Hematopoietic multipotent progenitor cell treated with erythropoietin and hydrocortisone succinate and interleukin-3 and kit ligand, for 17 days (in vitro differentiated cells): Measurements from ENCODE around the gene EYA4.
"Not testable (repeated sequence)": the region's sequence is repeated elsewhere in the genome, so short reads cannot be mapped to it uniquely, and the experiment has no call there.

Experiments
- DNase-seq: peaks from one replicate; pipeline ENCODE4 v3.0.0-alpha.2; 2015; ENCODE audit warnings: low spot score

EYA4 gene

GRCh38 chr6:133350928-133351327 lies 109.8 kb downstream of the EYA4 start:
- DNase-seq, result no peak

DNA sequence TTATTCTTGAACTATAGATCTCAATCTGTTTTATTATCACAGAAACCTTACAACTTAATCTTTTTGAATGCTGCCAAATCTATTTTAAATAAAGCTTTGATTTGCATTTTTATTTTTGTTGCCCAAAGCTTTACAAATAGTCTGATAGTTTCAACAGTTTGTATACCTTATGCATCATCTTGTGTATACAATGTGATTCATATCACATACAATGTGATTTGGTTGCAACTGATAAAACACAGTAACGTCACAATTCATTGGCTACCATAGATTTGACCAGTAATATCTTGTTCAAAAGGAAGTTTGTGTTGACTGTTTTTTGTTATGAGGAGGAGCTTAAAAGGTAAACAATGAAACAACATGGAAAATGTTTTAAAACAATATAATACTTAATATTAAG lies 110.9 kb downstream of the EYA4 start:
- no peak for DNase-seq

- DNase-seq, result no peak
These were observed 111.9 kb downstream of the EYA4 start for GRCh38 chr6:133353061-133353460.

- DNase-seq, result no peak
These were observed 114.8 kb downstream of the EYA4 start for GRCh38 chr6:133355922-133356321.

DNA sequence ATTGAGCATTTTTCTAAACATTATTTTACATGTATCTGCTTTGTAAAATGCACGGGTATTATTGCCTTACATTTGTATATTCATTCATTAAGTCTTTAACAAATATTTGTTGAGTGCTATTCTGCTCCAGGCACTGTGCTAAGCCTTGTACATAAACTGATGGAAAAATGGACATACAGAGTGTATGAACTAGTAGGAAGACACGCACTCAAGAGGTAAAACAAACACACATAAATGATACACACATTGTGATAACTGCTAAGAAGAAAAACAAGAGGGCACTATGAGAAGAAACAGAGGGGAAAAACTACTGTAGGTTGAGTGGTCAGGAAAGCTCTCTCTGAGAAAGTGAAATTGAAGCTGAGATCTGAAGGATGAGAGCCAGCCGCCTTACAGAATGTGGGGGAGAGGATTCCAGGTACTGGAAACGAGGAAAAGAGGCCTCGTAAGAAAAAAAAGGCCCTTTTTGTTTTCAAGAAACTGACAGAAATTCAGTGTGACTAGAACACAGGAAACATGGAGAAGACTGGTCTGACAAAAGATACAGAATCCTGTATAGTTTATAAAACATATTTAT lies 117.5 kb downstream of the EYA4 start:
- no peak for DNase-seq

- DNase-seq, result no peak
These were observed 118.1 kb downstream of the EYA4 start for GRCh38 chr6:133359256-133359655.

DNA sequence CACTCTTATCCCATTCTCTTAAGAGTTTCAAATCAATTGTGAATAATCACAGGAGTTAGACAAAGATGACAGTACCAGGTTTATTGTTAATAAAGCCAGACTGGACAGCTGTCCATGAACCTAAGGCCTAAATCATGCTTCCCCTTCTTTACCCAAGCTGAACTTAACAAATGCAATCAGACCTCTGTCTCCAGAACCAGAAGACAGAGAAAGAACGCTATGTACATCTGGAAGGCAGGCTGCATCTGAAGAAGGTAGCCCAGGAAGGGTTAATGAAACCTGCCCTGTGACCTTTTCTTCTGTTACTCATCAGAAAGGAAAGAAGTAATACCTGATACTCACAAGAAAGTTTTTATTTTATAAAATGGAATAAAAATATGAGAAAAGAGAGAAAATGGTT lies 118.6 kb downstream of the EYA4 start:
- DNase-seq, result no peak

- DNase-seq, result no peak
These were observed 119.0 kb downstream of the EYA4 start for GRCh38 chr6:133360194-133360593.

- DNase-seq, result no peak
These were observed 121.7 kb downstream of the EYA4 start for GRCh38 chr6:133362813-133363212.

DNA sequence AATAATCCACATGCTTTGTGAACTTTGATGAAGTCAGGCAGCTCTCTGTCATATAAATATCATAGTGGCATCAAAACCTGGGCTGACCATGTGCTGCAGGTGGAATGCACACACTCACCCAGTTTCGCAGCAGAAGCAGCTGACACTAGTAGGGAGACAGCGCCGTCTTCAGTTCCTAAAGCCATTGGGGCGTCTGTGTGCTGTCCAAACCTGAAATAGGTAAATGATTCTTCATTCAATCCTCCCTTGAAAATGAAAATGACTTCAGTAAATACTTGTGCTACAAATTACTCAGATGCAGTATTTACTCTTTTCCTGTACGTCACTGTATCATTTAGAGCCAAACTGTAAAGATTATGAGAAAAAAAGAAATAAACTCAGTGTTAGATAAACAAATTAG lies 127.5 kb downstream of the EYA4 start:
- DNase-seq, result no peak

- no peak for DNase-seq
These were observed 128.7 kb downstream of the EYA4 start for GRCh38 chr6:133369773-133370272.

DNA sequence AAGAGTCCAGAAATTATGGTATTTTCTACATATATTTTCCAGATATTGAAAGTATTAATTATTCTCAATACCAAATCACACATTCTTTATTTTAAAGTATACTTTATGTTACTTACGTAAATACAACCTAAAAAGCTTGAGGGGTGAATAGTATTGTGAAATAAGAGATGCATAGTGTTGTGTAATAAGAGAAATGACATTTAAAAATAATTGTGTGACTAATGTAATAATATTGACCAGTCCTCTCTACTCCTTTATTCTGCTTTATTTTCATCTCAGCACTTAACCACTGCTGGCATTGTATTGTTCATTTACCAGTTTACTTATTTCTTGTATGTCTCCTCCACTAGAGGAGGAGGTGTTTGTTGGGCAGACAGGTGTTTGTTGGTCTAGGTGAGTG lies 135.6 kb downstream of the EYA4 start:
- no peak for DNase-seq

GRCh38 chr6:133377219-133377618 lies 136.1 kb downstream of the EYA4 start:
- no peak for DNase-seq

- DNase-seq, result no peak
These were observed 138.9 kb downstream of the EYA4 start for GRCh38 chr6:133380047-133380446.

GRCh38 chr6:133380723-133381122 lies 139.6 kb downstream of the EYA4 start:
- DNase-seq, result no peak

GRCh38 chr6:133388731-133389130 lies 147.6 kb downstream of the EYA4 start:
- no peak for DNase-seq

DNA sequence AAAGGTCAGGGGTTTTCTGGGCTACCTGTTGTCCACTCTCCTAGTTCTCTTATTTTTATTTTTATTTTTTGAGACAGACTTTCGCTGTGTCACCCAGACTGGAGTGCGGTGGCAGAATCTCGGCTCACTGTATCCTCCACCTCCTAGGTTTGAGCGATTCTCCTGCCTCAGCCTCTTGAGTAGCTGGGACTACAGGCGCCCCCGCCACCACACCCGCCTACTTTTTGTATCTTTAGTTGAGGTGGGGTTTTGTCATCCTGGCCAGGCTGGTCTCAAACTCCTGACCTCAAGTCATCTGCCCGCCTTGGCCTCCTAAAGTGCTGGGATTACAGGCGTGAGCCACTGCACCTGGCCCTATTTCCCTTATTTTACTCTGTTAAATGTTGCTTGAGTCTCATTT lies 149.0 kb downstream of the EYA4 start:
- no peak for DNase-seq

DNA sequence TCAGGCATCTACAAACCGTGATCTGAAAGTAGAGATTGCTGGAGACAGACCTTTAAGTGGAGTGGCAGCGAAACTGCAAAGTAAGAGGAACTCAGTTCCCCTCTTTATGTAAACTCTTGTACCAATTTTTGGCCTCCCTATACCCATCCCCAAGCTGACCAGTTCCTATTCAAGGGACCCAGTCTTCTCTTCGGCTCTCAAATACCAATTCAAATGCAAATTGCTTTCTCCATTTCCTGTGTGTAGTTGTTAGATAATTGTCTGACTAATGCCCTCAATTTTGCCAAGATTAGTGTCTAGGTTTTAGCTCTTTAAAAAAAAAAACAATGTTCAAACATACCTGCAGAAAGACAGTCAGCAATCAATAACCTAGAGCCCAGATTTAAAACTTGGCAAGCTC lies 150.9 kb downstream of the EYA4 start:
- no peak for DNase-seq

DNA sequence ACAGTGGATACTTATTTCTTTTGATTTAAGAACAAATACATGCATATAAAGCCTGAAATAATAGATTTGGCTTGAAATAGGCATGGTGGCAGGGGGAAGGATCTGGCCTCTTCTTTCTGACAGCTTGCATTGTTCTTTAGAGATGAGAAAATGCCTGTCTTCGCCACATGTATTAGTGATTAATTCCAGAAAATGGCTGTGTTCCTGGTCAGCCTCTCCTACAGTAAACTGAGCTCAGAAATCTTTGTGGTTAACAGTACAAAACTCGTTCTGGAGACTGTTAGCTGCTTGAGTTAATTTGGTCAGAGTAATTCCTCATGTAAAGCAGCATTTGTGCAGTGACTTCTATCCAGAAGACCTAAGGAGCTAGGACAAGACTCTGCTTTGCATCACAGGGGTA lies 151.5 kb downstream of the EYA4 start:
- DNase-seq, result no peak

- no peak for DNase-seq
These were observed 152.7 kb downstream of the EYA4 start for GRCh38 chr6:133393891-133394290.

DNA sequence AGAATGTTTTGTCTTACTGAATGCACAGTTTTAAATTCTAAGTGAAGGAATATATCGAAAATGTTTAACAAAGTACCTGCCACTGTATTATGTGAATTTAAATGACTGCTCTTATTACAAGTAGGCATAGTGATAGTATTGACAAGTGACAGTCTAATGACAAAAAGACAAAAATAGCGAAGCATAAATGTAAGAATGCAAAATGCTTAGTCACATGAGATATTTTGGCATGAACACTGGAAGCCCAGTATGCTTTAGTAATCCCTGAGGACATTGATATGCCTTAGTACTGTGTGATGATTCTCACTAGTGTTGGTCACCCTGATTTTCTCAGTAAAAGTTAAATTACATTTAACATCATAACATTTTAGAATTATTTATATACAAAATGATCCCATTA lies 153.5 kb downstream of the EYA4 start:
- no peak for DNase-seq

DNA sequence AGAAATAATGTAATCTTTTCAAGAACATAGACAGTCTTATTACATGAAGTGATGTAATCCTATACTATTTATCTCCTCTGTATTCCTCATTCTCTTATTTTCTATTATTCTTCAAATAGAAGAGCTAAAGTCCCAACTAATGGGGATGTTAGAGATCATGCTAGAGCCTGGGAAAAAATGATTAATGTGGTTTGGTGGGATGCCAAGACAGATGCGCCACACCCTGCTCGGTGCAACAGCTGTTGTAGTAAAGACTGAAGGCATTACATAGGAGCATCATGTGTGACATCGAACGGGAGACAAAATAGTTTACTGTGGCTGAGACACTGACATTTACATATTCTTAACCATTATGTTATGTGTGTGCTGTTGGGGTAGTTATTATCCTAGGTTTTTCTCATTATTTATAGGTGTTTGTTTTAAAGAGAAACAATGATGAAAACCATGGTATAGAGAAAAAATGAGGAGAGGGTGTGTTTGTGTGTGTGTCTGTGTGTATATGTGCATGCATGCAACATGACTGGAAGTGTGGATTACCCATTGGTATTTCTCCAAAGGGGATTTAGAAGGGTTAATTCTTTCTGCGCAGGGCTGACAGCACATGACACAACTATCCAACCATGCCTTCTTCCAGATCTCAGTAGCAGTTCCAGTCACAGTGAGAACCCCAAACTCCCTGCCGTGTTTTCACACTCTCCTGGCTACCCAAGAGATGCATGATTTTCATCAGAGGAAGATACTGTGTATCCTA lies 155.3 kb downstream of the EYA4 start:
- DNase-seq, result no peak

DNA sequence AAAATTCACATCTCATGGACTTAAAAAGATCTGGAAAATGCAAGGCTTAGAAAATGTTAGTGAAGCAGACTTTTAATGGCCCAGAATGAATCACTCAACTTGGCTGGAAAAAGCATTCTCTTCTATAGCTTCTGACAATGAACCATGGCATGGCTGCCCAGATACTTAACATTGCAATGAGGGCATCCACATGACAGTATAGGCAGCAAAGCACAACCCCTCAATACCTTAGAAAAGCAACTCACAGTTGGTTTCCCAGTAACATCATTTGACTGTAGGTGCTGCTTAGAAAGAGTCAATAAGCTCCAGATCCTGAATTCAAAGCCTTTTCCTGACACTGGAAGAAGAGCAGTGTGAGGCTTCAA lies 155.8 kb downstream of the EYA4 start:
- DNase-seq, result no peak

DNA sequence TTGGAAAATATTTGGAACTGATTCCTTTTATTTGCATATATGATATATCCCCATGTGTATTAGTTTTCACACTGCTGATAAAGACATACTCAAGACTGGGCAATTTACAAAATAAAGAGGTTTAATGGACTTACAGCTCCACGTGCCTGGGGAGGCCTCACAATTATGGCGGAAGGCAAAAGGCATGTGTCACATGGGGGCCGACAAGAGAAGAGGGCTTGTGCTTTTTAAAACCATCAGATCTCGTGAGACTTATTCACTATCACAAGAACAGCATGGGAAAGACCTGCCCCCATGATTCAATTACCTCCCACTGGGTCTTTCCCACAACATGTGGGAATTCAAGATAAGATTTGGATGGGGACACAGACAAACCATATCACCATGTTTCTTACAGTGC lies 156.4 kb downstream of the EYA4 start:
- not testable (repeated sequence) for DNase-seq
